Vagina (tissue), 2 donors: ENCODE measurements around the gene KCNK3.

Experiments used
- CTCF ChIP-seq, 3 experiments: fragments of 450-650 bp in 2 of 3; fragments of 200-600 bp in 1 of 3; sonication (generic) in 1 of 3; IDR thresholded peaks; one replicate each; pipeline ENCODE4 v1.5.1; 2017 to 2019; ENCODE audit warnings: antibody characterized with exemption in 3 of 3, mild to moderate bottlenecking in 2 of 3, moderate library complexity in 2 of 3
- POLR2AphosphoS5 ChIP-seq, 2 donors: sonication (generic); formaldehyde crosslinking; IDR thresholded peaks; one replicate each; pipeline ENCODE4 v1.9.0; 2017; ENCODE audit warnings: antibody characterized with exemption in 2 of 2, mild to moderate bottlenecking in 2 of 2, low read depth in 1 of 2; ENCODE audit not compliant: insufficient read depth in 1 of 2

GRCh38 chr2:26730549-26731344 lies 38.2 kb downstream of the KCNK3 start:
- no peak for TF ChIP-seq CTCF (IDR thresholded peaks at IDR 0.05)
- TF ChIP-seq POLR2AphosphoS5 (IDR thresholded peaks at IDR 0.05; ENCODE audit: insufficient read depth in 1 of 2, low read depth in 1 of 2), result no peak
